GM19193 (cell line): ENCODE measurements around the gene STK38L.

Experiments
- POLR2A ChIP-seq: IDR thresholded peaks from 4 replicates; pipeline ENCODE4 v1.6.1; 2011; ENCODE audit not compliant: insufficient read depth, insufficient read length; ENCODE audit errors: extremely low read depth

STK38L gene

GRCh38 chr12:27342536-27342935, 98.5 kb downstream of the STK38L start:
- no peak for TF ChIP-seq POLR2A

- no peak for TF ChIP-seq POLR2A
These were observed 99.3 kb downstream of the STK38L start for GRCh38 chr12:27343255-27344000.

GRCh38 chr12:27344246-27344645, 100.2 kb downstream of the STK38L start:
- TF ChIP-seq POLR2A: no peak

DNA sequence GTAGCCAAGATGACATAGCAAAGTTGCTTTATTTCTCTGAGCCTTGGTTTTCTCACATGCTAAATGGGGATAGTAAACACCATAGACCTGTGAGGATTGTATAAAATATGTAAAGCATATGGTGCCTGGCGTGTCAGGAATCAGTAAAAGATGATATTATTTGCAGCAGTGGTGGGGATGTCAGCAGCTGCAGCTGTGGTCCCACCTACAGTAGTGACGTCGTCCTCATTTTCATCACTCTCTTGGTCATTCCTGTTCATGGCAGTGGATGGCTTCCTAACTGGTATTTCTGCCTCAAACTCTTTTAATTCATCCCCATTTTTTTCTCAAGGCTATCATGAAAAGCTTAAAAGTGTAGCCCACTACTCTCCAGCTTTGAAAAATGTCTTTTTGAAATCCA, 100.7 kb downstream of the STK38L start:
- no peak for TF ChIP-seq POLR2A

GRCh38 chr12:27345376-27345775, 101.3 kb downstream of the STK38L start:
- no peak for TF ChIP-seq POLR2A

DNA sequence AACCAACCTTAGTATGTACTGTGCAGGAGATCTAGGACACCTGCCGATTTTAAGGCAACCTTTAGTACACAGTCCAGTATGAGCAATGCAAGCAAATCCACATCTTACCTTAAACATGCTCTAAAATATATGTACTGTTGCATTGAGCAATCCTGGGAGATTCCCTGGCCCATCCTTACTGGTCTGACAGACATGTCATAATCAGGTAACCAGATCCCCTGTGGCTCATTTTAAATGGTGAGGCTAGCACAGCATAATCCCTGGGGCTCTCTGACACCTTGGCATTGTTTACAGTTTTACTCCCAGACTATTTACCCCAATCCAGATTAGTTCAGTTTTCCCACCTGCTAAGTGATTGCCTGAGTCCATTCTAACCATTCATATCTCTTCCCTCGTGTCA, 103.7 kb downstream of the STK38L start:
- TF ChIP-seq POLR2A: no peak

GRCh38 chr12:27351476-27351875, 107.4 kb downstream of the STK38L start:
- no peak for TF ChIP-seq POLR2A

DNA sequence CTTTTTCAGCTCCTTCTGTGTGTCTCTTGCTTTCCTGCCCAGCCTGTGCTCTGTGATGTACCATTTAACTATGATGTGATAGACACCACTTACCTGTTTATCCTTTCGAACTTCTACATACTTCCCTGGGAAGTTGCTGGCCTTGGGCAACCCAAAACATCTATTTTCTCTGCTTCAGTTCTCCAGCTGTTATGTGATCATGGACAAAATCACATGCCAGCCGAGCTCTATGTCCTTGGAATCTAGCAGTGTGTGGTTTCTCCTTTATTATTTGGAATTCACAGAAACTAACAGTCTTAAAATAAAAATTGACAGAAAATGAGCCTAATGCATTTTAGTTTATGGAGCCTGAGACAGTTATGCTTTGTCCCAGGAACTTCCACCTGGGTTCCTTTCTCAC, 111.4 kb downstream of the STK38L start:
- TF ChIP-seq POLR2A: no peak

- no peak for TF ChIP-seq POLR2A
These were observed 111.9 kb downstream of the STK38L start for GRCh38 chr12:27355979-27356378.

DNA sequence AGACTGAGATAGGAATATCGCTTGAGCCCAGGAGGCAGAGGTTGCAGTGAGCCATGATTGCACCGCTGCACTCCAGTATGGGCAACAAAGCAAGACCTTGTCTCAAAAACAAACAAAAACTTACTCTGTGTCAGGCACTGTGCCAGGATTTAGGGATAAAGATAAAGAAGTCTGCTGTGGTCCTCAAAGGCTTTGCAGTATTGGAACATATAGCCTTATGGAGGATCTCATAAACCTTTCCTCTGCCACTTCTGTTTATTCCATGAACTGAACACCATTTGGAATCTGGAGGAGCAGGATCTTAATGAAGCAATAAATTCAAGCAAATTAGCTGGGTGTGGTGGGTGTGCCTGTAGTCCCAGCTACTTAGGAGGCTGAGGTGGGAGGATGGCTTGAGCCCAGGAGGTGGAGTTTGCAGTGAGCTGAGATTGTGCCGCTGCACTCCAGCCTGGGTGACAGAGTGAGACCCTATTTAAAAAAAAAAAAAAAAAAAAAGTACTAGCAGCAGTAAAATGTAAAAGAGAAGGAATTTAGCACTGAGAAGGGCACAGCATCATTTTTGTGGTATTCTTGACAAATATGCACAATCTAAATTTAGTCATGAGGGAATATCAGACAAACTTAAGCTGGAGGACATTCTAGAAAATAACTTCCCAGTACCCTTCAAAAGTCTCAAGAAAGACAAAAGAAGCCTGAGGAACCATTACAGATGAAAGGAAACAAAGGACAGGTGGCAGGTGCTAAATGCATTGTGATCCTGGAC, 115.7 kb downstream of the STK38L start:
- TF ChIP-seq POLR2A: no peak

DNA sequence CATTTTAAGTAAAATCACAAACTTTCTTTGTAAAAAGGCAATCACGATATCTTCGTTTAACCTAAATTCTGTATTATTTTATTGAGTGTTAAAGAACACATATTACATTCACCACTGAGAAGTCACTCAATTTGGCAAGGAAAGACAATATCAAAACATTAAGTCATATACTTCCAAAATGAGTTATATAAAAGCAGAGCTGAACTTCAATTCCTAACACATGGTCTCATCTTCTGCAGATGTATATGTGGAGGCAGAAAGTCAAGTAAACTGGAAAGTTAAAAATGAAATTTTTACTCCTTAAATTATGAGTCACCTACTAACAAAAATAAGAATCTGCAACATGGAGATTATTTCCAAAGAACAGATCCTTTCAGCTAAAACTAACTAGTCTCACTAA, 117.3 kb downstream of the STK38L start:
- no peak for TF ChIP-seq POLR2A

- no peak for TF ChIP-seq POLR2A
These were observed 122.5 kb downstream of the STK38L start for GRCh38 chr12:27366621-27367020.

GRCh38 chr12:27367078-27367477, 123.0 kb downstream of the STK38L start:
- TF ChIP-seq POLR2A: no peak
